Neural crest cell (in vitro differentiated cells): ENCODE data around the gene KCNAB2. TPM values are rescaled to one million over a fixed set of nuclear protein-coding genes. Genes with fewer than 3 reads are reported as not detected.

Experiments used
- DNase-seq: peaks from one replicate; pipeline ENCODE4 v3.0.0; 2021; ENCODE audit warnings: low read depth, mixed read lengths, low spot score
- H3K27ac Mint-ChIP-seq: one replicate; pipeline ENCODE4 v1.8.0; 2021; ENCODE audit warnings: mild to moderate bottlenecking, mixed read lengths; ENCODE audit not compliant: unreplicated experiment
- H3K27me3 Mint-ChIP-seq: 2 replicates; pipeline ENCODE4 v1.8.0; 2021; ENCODE audit warnings: low read depth, mild to moderate bottlenecking, mixed read lengths
- H3K36me3 Mint-ChIP-seq: 2 replicates; pipeline ENCODE4 v1.8.0; 2021; ENCODE audit warnings: low read depth, mild to moderate bottlenecking, mixed read lengths
- H3K4me1 Mint-ChIP-seq: 2 replicates; pipeline ENCODE4 v1.8.0; 2021; ENCODE audit warnings: mixed read lengths
- H3K4me3 Mint-ChIP-seq: one replicate; pipeline ENCODE4 v1.8.0; 2021; ENCODE audit warnings: mild to moderate bottlenecking, mixed read lengths
- H3K9me3 Mint-ChIP-seq: 2 replicates; pipeline ENCODE4 v1.8.0; 2021; ENCODE audit warnings: mixed read lengths
- CTCF ChIP-seq: fragments of 200-600 bp; sonication (generic); conservative IDR thresholded peaks from 2 replicates; pipeline ENCODE4 v1.5.0; 2021; ENCODE audit warnings: antibody characterized with exemption, mild to moderate bottlenecking
- total RNA-seq: library from RNA; stranded (reverse); gene quantifications from 2 replicates; pipeline ENCODE4 v1.2.1, GENCODE V29; 2021

Gene KCNAB2
- total RNA-seq, 1 donor from 2014 or later, result 8.3 TPM

GRCh38 chr1:6008084-6008415 lies 37.6 kb upstream of the KCNAB2 start:
- no peaks in the 10 kb centered on the region for H3K9me3 Mint-ChIP-seq
- no peak for DNase-seq
- H3K4me3 Mint-ChIP-seq, result no peak overlapping the region
- no peak overlapping the region for H3K27ac Mint-ChIP-seq
- no peaks in the 10 kb centered on the region for H3K27me3 Mint-ChIP-seq
- TF ChIP-seq CTCF, result no peak
- peaks cover 21% of the 10 kb centered on the region for H3K4me1 Mint-ChIP-seq
- no peaks in the 10 kb centered on the region for H3K36me3 Mint-ChIP-seq

GRCh38 chr1:6008696-6009095 lies 37.0 kb upstream of the KCNAB2 start:
- Mint-ChIP-seq H3K9me3 (no peaks in the 10 kb centered on the region), H3K27ac (no peak overlapping the region), H3K4me3 (no peak overlapping the region), H3K36me3 (no peaks in the 10 kb centered on the region), H3K4me1 (peaks cover 15% of the 10 kb centered on the region), H3K27me3 (no peaks in the 10 kb centered on the region)
- no peak for TF ChIP-seq CTCF
- no peak for DNase-seq

- Mint-ChIP-seq H3K9me3 (no peaks in the 10 kb centered on the region), H3K27me3 (no peaks in the 10 kb centered on the region), H3K4me1 (peaks cover 8% of the 10 kb centered on the region), H3K27ac (no peak overlapping the region), H3K36me3 (no peaks in the 10 kb centered on the region), H3K4me3 (no peak overlapping the region)
- no peak for DNase-seq
- TF ChIP-seq CTCF, result no peak
These were observed 36.3 kb upstream of the KCNAB2 start for GRCh38 chr1:6009120-6010040.

GRCh38 chr1:6010554-6010953 lies 35.1 kb upstream of the KCNAB2 start:
- Mint-ChIP-seq H3K9me3 (no peaks in the 10 kb centered on the region), H3K4me1 (peaks cover 4% of the 10 kb centered on the region), H3K36me3 (no peaks in the 10 kb centered on the region), H3K4me3 (no peak overlapping the region), H3K27ac (no peak overlapping the region), H3K27me3 (no peaks in the 10 kb centered on the region)
- no peak for DNase-seq
- TF ChIP-seq CTCF, result no peak

GRCh38 chr1:6011161-6011945 lies 34.3 kb upstream of the KCNAB2 start:
- no peaks in the 10 kb centered on the region for H3K36me3 Mint-ChIP-seq

More at GRCh38 chr1:6011161-6011945, 34.3 kb upstream of the KCNAB2 start:
- DNase-seq, result no peak
- Mint-ChIP-seq H3K4me1 (peaks cover 7% of the 10 kb centered on the region), H3K27me3 (no peaks in the 10 kb centered on the region), H3K4me3 (no peak overlapping the region), H3K27ac (no peak overlapping the region), H3K9me3 (no peaks in the 10 kb centered on the region)
- TF ChIP-seq CTCF, result no peak
